Ovary (tissue), 9 donors: ENCODE results near the gene FAM170B. TPM values are rescaled to one million over a fixed set of nuclear protein-coding genes. Genes with fewer than 3 reads are reported as not detected.

Experiments used
- DNase-seq, 5 donors: peaks; one replicate each; pipeline ENCODE4 v3.0.0-alpha.2; 2019 to 2020
- H3K27ac ChIP-seq, 2 donors: fragments of 200-600 bp; one replicate each; pipeline versions ENCODE4 v1.5.1 to v1.8.0; 2019 to 2022
- H3K27me3 ChIP-seq: fragments of 200-600 bp; one replicate; pipeline ENCODE4 v1.8.0; 2022
- H3K36me3 ChIP-seq: fragments of 200-600 bp; sonication (generic); one replicate; pipeline ENCODE4 v1.5.1; 2019
- H3K4me1 ChIP-seq: one replicate; pipeline ENCODE4 v1.8.1; 2013; ENCODE audit warnings: mild to moderate bottlenecking, moderate library complexity; ENCODE audit not compliant: insufficient read depth
- H3K4me3 ChIP-seq: fragments of 200-600 bp; sonication (generic); one replicate; pipeline ENCODE4 v1.5.1; 2017
- H3K9me3 ChIP-seq, 2 donors: fragments of 200-600 bp in 1 of 2; sonication (generic) in 1 of 2; one replicate each; pipeline versions ENCODE4 v1.5.1 to v1.8.1; 2013 to 2019; ENCODE audit warnings: mild to moderate bottlenecking in 1 of 2, moderate library complexity in 1 of 2
- EP300 ChIP-seq: sonication (generic); formaldehyde crosslinking; IDR thresholded peaks from one replicate; pipeline ENCODE4 v1.6.1; 2017; ENCODE audit warnings: antibody characterized with exemption
- POLR2A ChIP-seq: fragments of 450-650 bp; IDR thresholded peaks from one replicate; pipeline ENCODE4 v1.6.1; 2017; ENCODE audit warnings: antibody characterized with exemption, mild to moderate bottlenecking, moderate library complexity
- WGBS, 3 donors: extraction: QIAGEN DNeasy Blood & Tissue Kit in 1 of 3; methylation state at CpG; one replicate each; pipeline versions ENCODE4 v1.1.5 to v1.1.7; 2013 to 2017; 5-methylcytosine and 5-hydroxymethylcytosine counted together
- intact Hi-C, 4 donors: fragments of 100-400 bp; cut with DNase I; formaldehyde crosslinking; loops; one replicate each; pipeline versions ENCODE4 v1.11.0 to v1.15.1; 2022 to 2023
- polyA plus RNA-seq, 2 donors: library from polyadenylated mRNA; stranded (reverse); fragments of 200-250 nt in 1 of 2; fragments of 350-450 nt in 1 of 2; fragmentation: Illumina TruSeq in 1 of 2; extraction: RNeasy Lipid Tissue Mini Kit (QIAGEN cat#74804) in 1 of 2; gene quantifications; one replicate each; pipeline ENCODE4 v1.2.3, GENCODE V29; 2013 to 2014
- total RNA-seq, 7 donors: library from RNA; depleted of rRNA in 2 of 7; stranded (reverse); fragments of >200 nt in 2 of 7; fragmentation: NEBNext Ultra II Directional in 3 of 7; extraction: Animal tissue kit (Norgen Biotek cat#: 25700) in 3 of 7; gene quantifications; one replicate each; pipeline versions ENCODE4 v1.1.0 to v1.2.4, GENCODE V29; 2016 to 2023
- TF ChIP-seq, protein P1 (sequence below), 3 donors: fragments of 450-650 bp in 2 of 3; fragments of 200-600 bp in 1 of 3; IDR thresholded peaks; one replicate each; pipeline versions ENCODE4 v1.5.1 to v1.8.0; 2016 to 2022; ENCODE audit warnings: antibody characterized with exemption in 3 of 3, mild to moderate bottlenecking in 1 of 3
- donor health status: DM: no; HTN: no; CAD: no; lungs with moderate emphysema.
- donor health status: DM: no; HTN: no; CAD: no.
- donor health status: Bipolar disorder and iron deficiency.
- donor health status: DM: yes; HTN: yes; CAD: no.
- donor health status: DM: no; HTN: no; CAD: no.
- donor health status: DM: yes; HTN: yes; CAD: no.

The FAM170B gene
- total and polyA plus RNA-seq, 9 donors, result not detected

- TF ChIP-seq POLR2A (no peak), EP300 (no peak)
- TF ChIP-seq, protein P1, sequence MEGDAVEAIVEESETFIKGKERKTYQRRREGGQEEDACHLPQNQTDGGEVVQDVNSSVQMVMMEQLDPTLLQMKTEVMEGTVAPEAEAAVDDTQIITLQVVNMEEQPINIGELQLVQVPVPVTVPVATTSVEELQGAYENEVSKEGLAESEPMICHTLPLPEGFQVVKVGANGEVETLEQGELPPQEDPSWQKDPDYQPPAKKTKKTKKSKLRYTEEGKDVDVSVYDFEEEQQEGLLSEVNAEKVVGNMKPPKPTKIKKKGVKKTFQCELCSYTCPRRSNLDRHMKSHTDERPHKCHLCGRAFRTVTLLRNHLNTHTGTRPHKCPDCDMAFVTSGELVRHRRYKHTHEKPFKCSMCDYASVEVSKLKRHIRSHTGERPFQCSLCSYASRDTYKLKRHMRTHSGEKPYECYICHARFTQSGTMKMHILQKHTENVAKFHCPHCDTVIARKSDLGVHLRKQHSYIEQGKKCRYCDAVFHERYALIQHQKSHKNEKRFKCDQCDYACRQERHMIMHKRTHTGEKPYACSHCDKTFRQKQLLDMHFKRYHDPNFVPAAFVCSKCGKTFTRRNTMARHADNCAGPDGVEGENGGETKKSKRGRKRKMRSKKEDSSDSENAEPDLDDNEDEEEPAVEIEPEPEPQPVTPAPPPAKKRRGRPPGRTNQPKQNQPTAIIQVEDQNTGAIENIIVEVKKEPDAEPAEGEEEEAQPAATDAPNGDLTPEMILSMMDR (IDR thresholded peaks at IDR 0.05), result no peak
- Histone ChIP-seq H3K36me3 (no peaks in the 10 kb centered on the region), H3K4me1 (no peaks in the 10 kb centered on the region), H3K27ac (no peak overlapping the region), H3K4me3 (no peak overlapping the region), H3K9me3 (no peaks in the 10 kb centered on the region), H3K27me3 (no peaks in the 10 kb centered on the region)
- no peak for DNase-seq
- 87 to 89% (median 88%) methylated on average over 11 of the region's 11 CpGs for WGBS, 3 donors
- intact Hi-C loops, result loop anchor here in 1 of 4 donors (5.0 kb wide), 1 partner anchor 196 kb away; no protein-coding TSS in a partner anchor
Observed at GRCh38 chr10:49173201-49173772, 39.5 kb upstream of the FAM170B start.

- intact Hi-C loops, result loop anchor here in 1 of 4 donors (5.0 kb wide), 1 partner anchor 195 kb away; no protein-coding TSS in a partner anchor
- no peaks in the 10 kb centered on the region for H3K36me3 ChIP-seq
- no peaks in the 10 kb centered on the region for H3K9me3 ChIP-seq
- no peaks in the 10 kb centered on the region for H3K4me1 ChIP-seq
- 91 to 98% (median 93%) methylated on average over 3 of the region's 3 CpGs for WGBS, 3 donors
- H3K27me3 ChIP-seq, result no peaks in the 10 kb centered on the region
- no peak for TF ChIP-seq POLR2A
- TF ChIP-seq, protein P1 (IDR thresholded peaks at IDR 0.05), result no peak
- no peak for TF ChIP-seq EP300
- H3K4me3 ChIP-seq, result no peak overlapping the region
- no peak for DNase-seq
- no peak overlapping the region for H3K27ac ChIP-seq
Observed at GRCh38 chr10:49172777-49173132, 38.9 kb upstream of the FAM170B start.

DNA sequence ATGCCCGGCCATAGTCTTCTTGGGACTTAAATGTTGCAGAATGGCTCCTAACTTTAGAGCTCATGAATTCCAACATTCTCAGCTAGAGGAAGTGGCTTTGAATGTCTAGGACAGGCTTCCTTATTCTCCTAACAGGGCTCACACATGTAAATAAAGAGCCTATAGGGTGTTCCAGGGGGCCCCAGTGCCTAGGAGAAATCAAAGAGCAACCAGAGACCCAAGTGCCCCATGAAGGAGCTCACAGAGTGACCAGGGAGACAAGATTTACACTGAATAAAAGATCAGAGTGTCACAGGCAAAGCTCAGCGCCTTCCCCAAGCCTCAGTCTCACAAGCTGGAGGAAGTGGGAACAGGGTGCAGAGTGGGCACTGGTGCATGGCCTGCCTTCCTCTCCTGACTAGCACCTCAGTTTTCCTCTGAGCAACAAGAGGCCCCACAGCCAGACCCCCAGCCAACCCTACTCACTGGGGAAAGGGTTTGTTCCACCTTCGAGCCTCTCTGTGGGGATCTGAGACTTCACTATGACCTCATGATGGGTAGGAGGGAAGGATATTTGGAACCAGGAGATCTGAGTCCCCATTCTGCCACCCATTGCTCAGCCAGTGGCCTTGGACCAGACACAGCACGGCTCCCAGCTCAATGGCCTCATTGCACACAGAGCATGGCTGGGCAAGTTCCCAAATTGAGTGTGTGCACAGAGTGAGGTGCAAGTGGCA is 38.4 kb upstream of the FAM170B start:
- H3K4me3 ChIP-seq, result no peak overlapping the region
- TF ChIP-seq EP300, result no peak
- no peak for TF ChIP-seq POLR2A
- TF ChIP-seq, protein P1 (IDR thresholded peaks at IDR 0.05), result no peak
- no peak overlapping the region for H3K27ac ChIP-seq
- intact Hi-C loops, result loop anchor here in 1 of 4 donors (5.0 kb wide), 1 partner anchor 195 kb away; no protein-coding TSS in a partner anchor
- no peaks in the 10 kb centered on the region for H3K36me3 ChIP-seq
- DNase-seq, result no peak
- no peaks in the 10 kb centered on the region for H3K9me3 ChIP-seq
- no peaks in the 10 kb centered on the region for H3K27me3 ChIP-seq
- 88 to 94% (median 92%) methylated on average over 4 of the region's 4 CpGs for WGBS, 3 donors
- H3K4me1 ChIP-seq, result no peaks in the 10 kb centered on the region

DNA sequence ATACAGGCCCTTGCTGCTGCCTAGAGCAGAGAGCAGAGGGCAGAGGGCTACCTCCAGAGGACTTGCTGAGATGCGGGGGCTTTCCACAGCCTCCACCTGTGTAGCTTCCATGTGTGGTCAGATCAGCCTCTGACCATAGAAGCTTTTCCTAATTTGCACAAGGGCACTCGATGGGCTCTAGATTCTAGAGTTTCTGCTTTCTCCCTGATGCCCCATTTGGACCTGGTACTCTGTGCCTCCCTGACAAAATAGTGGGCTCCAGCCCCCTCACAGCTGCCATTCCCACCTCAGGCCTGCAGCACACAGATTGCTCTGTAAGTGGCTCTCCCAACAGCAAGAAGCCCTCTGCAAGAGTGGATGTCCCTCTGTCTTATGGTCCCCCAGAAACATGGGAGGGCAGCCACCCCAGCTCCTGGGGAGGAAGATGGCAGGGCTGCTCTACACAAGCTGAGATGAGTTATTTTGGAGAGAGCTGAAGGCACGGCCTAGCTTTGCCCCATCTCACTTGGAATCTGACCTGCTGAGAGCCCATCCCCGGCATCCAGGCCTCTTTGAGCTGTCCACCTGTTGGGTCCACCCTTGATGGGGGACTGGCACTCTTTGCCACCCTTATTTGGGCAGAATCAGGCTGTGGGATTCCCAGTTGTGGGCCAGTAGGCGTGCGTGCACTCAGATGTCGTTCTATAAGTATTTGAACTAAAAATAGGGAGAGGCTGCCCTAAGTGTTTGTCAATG is 37.7 kb upstream of the FAM170B start:
- Histone ChIP-seq H3K36me3 (no peaks in the 10 kb centered on the region), H3K27ac (no peak overlapping the region), H3K27me3 (no peaks in the 10 kb centered on the region), H3K4me3 (no peak overlapping the region), H3K9me3 (no peaks in the 10 kb centered on the region), H3K4me1 (no peaks in the 10 kb centered on the region)
- WGBS, 3 donors, result 78 to 89% (median 81%) methylated on average over 7 of the region's 7 CpGs
- intact Hi-C loops, result loop anchor here in 1 of 4 donors (5.0 kb wide), 1 partner anchor 194 kb away; no protein-coding TSS in a partner anchor
- no peak for DNase-seq
- TF ChIP-seq POLR2A (no peak), EP300 (no peak)
- TF ChIP-seq, protein P1 (IDR thresholded peaks at IDR 0.05), result no peak
